OCI-M2 (cell line): Measurements from ENCODE around the gene HNRNPUL2.
"Not testable (repeated sequence)": the region's sequence is repeated elsewhere in the genome, so short reads cannot be mapped to it uniquely, and the experiment has no call there.

Source experiments
- DNase-seq: peaks from one replicate; lab custom pipeline; 2025; ENCODE audit not compliant: unreplicated experiment; lab: John Stamatoyannopoulos, UW

The HNRNPUL2 gene

GRCh38 chr11:62705880-62706849, 21.1 kb downstream of the HNRNPUL2 start:
- DNase-seq: no peak

GRCh38 chr11:62705413-62705812, 21.8 kb downstream of the HNRNPUL2 start:
- DNase-seq: no peak

- not testable (repeated sequence) for DNase-seq
Measured at GRCh38 chr11:62703921-62704320, 23.3 kb downstream of the HNRNPUL2 start.

GRCh38 chr11:62702246-62702645, 25.0 kb downstream of the HNRNPUL2 start:
- no peak for DNase-seq

GRCh38 chr11:62694455-62695167, 32.6 kb downstream of the HNRNPUL2 start:
- no peak for DNase-seq

GRCh38 chr11:62693624-62694023, 33.6 kb downstream of the HNRNPUL2 start:
- DNase-seq: not testable (repeated sequence)

- no peak for DNase-seq
Measured at GRCh38 chr11:62689421-62690183, 37.7 kb downstream of the HNRNPUL2 start, which contains the start of gene LRRN4CL. TSS of gene LRRN4CL (minus strand) at chr11:62689530. CDS start at chr11:62688508, 1,022 bp downstream.

GRCh38 chr11:62688491-62688890, 38.8 kb downstream of the HNRNPUL2 start:
- DNase-seq: no peak

GRCh38 chr11:62687508-62688396, 39.5 kb downstream of the HNRNPUL2 start:
- no peak for DNase-seq

- no peak for DNase-seq
Measured at GRCh38 chr11:62682518-62682917, 44.7 kb downstream of the HNRNPUL2 start.

- DNase-seq: peak; percentile 8
Measured at GRCh38 chr11:62680825-62681240, 46.4 kb downstream of the HNRNPUL2 start.

GRCh38 chr11:62678770-62679696, 48.2 kb downstream of the HNRNPUL2 start, which contains the start of gene UBXN1:
TSS of gene UBXN1 (minus strand) at chr11:62679073. CDS start at chr11:62678923, 150 bp downstream.
- peak; percentile 34 for DNase-seq

GRCh38 chr11:62678433-62678769, 48.9 kb downstream of the HNRNPUL2 start:
- no peak for DNase-seq

- no peak for DNase-seq
Measured at GRCh38 chr11:62677714-62678113, 49.5 kb downstream of the HNRNPUL2 start.

GRCh38 chr11:62677156-62677555, 50.1 kb downstream of the HNRNPUL2 start:
- DNase-seq: no peak

- no peak for DNase-seq
Measured at GRCh38 chr11:62676698-62677097, 50.6 kb downstream of the HNRNPUL2 start.

- DNase-seq: not testable (repeated sequence)
Measured at GRCh38 chr11:62675415-62675814, 51.8 kb downstream of the HNRNPUL2 start.

- no peak for DNase-seq
Measured at GRCh38 chr11:62673196-62673525, 54.1 kb downstream of the HNRNPUL2 start.
